GM12874 (cell line): ENCODE measurements around the gene MRPL17.

Source experiments
- TF ChIP-seq, protein P1 (sequence below): IDR thresholded peaks from 2 replicates; pipeline ENCODE4 v1.5.1; 2011; ENCODE audit warnings: low read depth, mild to moderate bottlenecking, control low read depth, low read length, moderate library complexity; ENCODE audit not compliant: insufficient read depth

MRPL17 gene

GRCh38 chr11:6682936-6683861 lies at the start of gene MRPL17:
MRPL17 (minus strand) TSS chr11:6683340; CDS start chr11:6683296, 44 bp downstream.
- TF ChIP-seq, protein P1, sequence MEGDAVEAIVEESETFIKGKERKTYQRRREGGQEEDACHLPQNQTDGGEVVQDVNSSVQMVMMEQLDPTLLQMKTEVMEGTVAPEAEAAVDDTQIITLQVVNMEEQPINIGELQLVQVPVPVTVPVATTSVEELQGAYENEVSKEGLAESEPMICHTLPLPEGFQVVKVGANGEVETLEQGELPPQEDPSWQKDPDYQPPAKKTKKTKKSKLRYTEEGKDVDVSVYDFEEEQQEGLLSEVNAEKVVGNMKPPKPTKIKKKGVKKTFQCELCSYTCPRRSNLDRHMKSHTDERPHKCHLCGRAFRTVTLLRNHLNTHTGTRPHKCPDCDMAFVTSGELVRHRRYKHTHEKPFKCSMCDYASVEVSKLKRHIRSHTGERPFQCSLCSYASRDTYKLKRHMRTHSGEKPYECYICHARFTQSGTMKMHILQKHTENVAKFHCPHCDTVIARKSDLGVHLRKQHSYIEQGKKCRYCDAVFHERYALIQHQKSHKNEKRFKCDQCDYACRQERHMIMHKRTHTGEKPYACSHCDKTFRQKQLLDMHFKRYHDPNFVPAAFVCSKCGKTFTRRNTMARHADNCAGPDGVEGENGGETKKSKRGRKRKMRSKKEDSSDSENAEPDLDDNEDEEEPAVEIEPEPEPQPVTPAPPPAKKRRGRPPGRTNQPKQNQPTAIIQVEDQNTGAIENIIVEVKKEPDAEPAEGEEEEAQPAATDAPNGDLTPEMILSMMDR, result peak; percentile 89

- TF ChIP-seq, protein P1, result no peak
Observed at GRCh38 chr11:6727971-6728760, 45.0 kb upstream of the MRPL17 start.

GRCh38 chr11:6725386-6725896 lies 42.3 kb upstream of the MRPL17 start:
- TF ChIP-seq, protein P1, result no peak

DNA sequence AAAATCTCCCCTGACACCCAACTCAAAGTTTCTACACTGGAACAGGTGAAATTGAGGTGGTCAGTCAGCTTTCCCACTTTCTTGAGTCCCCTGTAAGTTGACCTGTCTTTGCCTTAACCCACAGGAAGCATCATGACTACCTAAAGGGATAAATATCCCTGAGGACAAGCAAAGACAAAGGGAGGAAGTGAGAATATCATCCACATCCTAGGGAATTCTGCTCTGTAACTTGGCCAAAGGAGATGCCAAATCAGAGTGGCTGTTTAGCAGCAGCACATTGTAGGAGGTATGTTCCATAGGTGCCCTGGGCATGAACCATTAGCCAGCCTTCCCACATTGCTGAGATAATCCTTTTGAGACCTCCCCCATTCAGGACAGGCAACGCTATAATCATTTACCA lies 40.9 kb upstream of the MRPL17 start:
- TF ChIP-seq, protein P1, result no peak

DNA sequence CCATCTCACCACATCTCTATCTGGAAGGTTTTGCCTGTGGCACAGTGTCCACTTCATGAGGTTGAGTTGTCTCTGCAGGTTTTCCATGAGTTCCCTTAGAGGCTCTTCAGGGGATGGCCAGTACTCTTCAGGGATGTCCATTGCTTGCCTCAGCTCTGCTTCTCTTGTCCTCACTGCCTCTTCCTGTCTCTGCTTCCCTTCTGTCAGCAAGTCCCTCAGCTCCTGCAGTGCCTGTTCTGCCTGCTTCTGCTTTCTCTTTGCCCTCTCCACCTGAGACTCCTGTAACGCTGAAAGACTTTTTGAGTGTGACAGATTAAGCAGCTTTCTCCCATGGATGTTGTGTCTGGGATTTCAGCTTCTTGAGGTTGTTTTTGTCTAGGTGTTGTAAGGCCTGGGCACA lies 38.2 kb upstream of the MRPL17 start:
- TF ChIP-seq, protein P1, result no peak

DNA sequence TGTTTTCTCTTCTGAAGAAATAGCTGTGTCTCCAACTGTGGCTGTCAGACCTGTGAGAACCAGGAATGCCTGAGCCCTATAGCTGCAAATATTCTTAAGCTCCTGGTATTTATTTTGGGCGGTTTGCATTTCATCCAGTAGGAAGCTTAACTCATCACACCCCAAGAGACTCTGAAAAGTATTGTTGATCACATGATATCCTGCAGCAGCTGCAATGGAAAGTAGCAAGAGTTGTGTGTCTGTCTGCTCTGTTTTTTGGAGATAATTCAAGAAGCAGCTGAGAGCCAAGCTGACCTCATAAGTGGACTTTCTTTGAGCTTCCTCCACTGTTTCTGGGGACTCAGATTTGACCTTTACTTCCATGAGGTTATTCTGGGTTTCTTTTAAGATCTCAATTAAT lies 36.4 kb upstream of the MRPL17 start:
- TF ChIP-seq, protein P1, result no peak

DNA sequence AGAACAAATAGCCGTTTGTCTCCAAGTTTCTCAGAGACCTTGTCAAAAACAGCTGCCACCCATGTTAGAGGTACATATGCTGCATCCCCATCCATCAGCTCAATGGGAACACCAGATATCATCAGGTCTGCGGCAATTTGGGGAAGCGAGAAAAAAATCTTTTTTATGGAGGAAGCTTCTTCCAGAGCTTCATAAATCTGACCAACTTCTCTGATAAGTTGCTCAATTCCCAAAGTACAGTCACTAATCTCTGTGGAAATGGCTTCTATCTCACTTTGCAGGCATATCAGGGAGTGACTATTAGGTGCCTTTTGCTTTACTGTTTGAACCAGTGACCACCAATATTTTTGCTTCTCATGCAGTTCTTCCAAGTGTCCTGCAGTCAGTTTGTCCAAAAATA lies 34.3 kb upstream of the MRPL17 start:
- TF ChIP-seq, protein P1, result no peak
